Naive B cell (primary cell): Measurements from ENCODE around the gene PACS1. TPM values are rescaled to one million over a fixed set of nuclear protein-coding genes. Genes with fewer than 3 reads are reported as not detected.

Source experiments
- ATAC-seq, 2 donors: fragments of 150-1000 bp; cut with Tn5 transposase; 2 replicates each; pipeline ENCODE4 v1.10.0; 2021; ENCODE audit warnings: low read depth in 2 of 2, mild to moderate bottlenecking in 2 of 2, moderate library complexity in 2 of 2
- DNase-seq: peaks from one replicate; pipeline ENCODE4 v3.0.0; 2022
- H3K27ac Mint-ChIP-seq, 6 donors: one replicate each; pipeline ENCODE4 v1.8.0; 2020 to 2022; ENCODE audit warnings: mild to moderate bottlenecking in 6 of 6, mixed read lengths in 6 of 6, moderate library complexity in 5 of 6, inconsistent platforms in 2 of 6
- H3K27me3 Mint-ChIP-seq, 3 donors: one replicate each; pipeline ENCODE4 v1.8.0; 2021 to 2022; ENCODE audit warnings: mixed read lengths in 3 of 3, mild to moderate bottlenecking in 1 of 3
- H3K36me3 Mint-ChIP-seq, 2 donors: one replicate each; pipeline ENCODE4 v1.8.0; 2020 to 2022; ENCODE audit warnings: mixed read lengths in 2 of 2, inconsistent platforms in 1 of 2, mild to moderate bottlenecking in 1 of 2
- H3K4me1 Mint-ChIP-seq, 3 donors: one replicate each; pipeline ENCODE4 v1.8.0; 2020 to 2022; ENCODE audit warnings: mixed read lengths in 3 of 3, inconsistent platforms in 1 of 3, mild to moderate bottlenecking in 1 of 3, moderate library complexity in 1 of 3
- H3K4me3 Mint-ChIP-seq, 8 donors: one replicate each; pipeline ENCODE4 v1.8.0; 2020 to 2022; ENCODE audit warnings: mild to moderate bottlenecking in 8 of 8, mixed read lengths in 8 of 8, moderate library complexity in 8 of 8, inconsistent platforms in 2 of 8
- H3K9me3 Mint-ChIP-seq, 7 donors: one replicate each; pipeline ENCODE4 v1.8.0; 2020 to 2022; ENCODE audit warnings: mixed read lengths in 7 of 7, mild to moderate bottlenecking in 5 of 7, inconsistent platforms in 2 of 7, moderate library complexity in 1 of 7
- polyA plus RNA-seq, 6 donors: library from polyadenylated mRNA; unstranded; fragments of 300-500 nt; fragmentation: Illumina TruSeq; gene quantifications; one replicate each; pipeline ENCODE4 v1.2.3, GENCODE V29; 2021; ENCODE audit warnings: low read depth in 6 of 6

Gene PACS1
- polyA plus RNA-seq, 6 donors from 2014 or later = 44.3 to 133 (median 57.3) TPM

DNA sequence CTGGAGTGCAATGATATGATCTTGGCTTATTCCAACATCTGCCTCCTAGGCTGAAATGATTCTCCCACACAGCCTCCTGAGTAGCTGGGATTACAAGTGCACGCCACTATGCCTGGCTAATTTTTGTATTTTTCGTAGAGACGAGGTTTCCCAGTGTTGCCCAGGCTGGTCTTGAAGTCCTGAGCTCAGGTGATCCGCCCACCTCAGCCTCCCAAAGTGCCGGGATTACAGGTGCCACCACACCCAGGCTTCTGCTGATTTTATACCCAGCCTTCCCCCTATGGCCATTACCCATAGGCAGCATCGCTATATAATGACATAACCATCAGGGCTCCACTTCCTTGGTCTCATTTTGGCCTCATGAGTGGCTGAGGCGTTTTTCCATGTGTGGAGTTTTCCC, 137.7 kb downstream of the PACS1 start:
- no peak for ATAC-seq
- Mint-ChIP-seq H3K4me3 (no peak overlapping the region), H3K9me3 (peaks cover 0 to 12% (median 6%) of the 10 kb centered on the region in 7 donors), H3K27me3 (no peaks in the 10 kb centered on the region), H3K27ac (peak overlapping the region in 3 of 6 donors; percentile 41 to 84 (median 49)), H3K4me1 (peaks cover 0 to 10% (median 8%) of the 10 kb centered on the region in 3 donors), H3K36me3 (peaks cover 9 to 15% of the 10 kb centered on the region in 2 donors)
- no peak for DNase-seq

DNA sequence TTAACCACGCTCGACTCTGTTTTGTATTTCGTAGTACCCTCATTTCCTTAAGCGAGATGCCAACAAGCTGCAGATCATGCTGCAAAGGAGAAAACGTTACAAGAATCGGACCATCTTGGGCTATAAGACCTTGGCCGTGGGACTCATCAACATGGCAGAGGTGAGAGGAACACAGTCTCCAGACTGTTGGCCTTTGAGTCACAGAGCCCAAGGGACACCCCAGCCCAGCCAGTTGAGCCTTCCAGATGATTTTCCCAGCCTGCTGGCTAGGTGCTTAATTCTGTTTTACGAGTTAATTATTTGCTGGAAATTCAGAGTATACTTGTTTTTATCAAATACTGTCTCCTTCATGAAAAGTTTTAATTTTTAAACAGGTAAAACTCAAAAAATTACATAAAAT, 141.0 kb downstream of the PACS1 start:
- Mint-ChIP-seq H3K27me3 (no peaks in the 10 kb centered on the region), H3K36me3 (peaks cover 7 to 8% of the 10 kb centered on the region in 2 donors), H3K4me1 (peaks cover 0 to 10% (median 8%) of the 10 kb centered on the region in 3 donors), H3K9me3 (no peaks in the 10 kb centered on the region), H3K4me3 (no peak overlapping the region), H3K27ac (peak overlapping the region in 1 of 6 donors; percentile 75)
- ATAC-seq (no peak), DNase-seq (no peak)

DNA sequence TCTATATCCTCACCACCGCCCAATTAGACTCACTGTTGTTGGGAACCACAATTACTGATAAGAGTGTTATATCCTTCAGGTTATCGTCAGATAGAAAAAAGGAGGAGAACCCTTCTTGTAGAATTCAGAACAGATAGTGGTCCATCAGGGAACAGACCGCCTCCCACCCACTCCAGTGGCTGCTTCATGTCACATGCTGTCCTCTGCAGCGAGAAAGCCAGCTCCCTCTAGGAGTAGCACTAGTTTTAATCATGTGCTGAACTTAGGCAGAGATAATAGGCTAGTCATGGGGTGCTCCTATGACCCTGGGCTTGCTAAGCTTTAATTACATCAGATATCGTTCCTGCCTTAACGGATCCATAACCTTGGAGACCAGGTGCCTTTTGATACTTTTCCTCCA, 146.8 kb downstream of the PACS1 start:
- H3K27ac Mint-ChIP-seq = no peak overlapping the region
- peaks cover 18 to 22% of the 10 kb centered on the region in 2 donors for H3K36me3 Mint-ChIP-seq
- peaks cover 3 to 16% (median 8%) of the 10 kb centered on the region in 3 donors for H3K4me1 Mint-ChIP-seq
- ATAC-seq = no peak
- H3K9me3 Mint-ChIP-seq = no peaks in the 10 kb centered on the region
- no peak for DNase-seq
- no peaks in the 10 kb centered on the region for H3K27me3 Mint-ChIP-seq
- no peak overlapping the region for H3K4me3 Mint-ChIP-seq

DNA sequence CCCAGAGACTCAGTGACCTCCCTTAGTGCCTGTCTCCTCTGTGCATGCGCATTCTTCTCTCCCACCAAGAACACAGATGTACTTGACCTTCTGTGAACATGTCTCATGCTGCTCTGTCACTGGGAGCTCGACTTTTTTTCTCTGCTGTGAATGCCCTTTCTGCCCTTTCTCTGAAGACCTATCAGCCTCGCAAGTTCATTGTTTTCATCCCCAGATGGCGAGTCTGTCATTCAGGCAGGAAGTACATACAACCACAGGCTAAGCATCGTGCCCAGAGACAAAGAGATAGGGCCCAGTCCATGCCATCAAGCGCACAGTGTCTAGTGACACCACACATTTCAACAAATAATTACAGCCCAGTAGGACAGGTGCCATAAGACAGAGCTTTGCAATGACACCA, 148.0 kb downstream of the PACS1 start:
- peak overlapping the region in 3 of 6 donors; percentile 62 to 90 (median 89) for H3K27ac Mint-ChIP-seq
- peaks cover 12 to 25% (median 16%) of the 10 kb centered on the region in 3 donors for H3K4me1 Mint-ChIP-seq
- peaks cover 18 to 22% of the 10 kb centered on the region in 2 donors for H3K36me3 Mint-ChIP-seq
- no peaks in the 10 kb centered on the region for H3K27me3 Mint-ChIP-seq
- ATAC-seq = no peak
- H3K4me3 Mint-ChIP-seq = no peak overlapping the region
- DNase-seq = no peak
- no peaks in the 10 kb centered on the region for H3K9me3 Mint-ChIP-seq

DNA sequence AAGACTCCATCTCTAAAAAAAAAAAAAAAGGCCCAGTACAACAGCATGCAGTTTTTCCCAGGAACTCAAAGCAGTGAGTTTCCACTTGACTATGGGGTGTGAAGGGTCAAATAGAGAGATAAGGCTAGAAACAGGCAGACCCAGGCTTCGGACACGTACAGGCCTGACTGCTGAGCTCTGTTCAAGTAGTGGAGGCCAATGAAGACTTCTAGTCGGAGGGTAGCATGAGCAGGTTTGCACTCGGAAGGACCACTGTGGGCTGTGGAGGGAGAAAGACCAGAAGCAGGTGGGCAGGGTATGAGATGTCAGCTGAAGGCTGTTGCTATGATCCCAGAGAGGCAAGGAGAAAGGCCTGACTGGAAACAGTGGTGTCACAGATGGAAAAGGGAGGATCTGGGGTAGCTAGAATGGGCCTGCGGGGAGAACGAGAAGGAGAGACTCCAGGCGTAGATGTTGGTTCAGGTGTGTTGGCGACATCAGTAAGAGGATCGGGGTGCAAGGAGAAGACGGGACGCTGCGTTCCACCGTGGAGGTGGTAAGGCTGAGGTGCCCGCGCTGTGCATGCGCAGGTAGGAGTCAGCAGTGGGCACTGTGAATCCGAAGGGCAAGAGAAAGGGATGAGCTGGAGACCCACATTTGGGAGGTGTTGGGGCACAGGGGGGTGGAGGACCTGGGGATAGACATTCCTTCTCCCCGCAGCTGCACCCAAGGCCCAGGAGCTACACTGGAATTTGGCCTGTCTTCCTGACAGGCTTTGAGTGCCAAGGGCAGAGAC, 149.0 kb downstream of the PACS1 start:
- DNase-seq = no peak
- no peak overlapping the region for H3K4me3 Mint-ChIP-seq
- H3K27ac Mint-ChIP-seq = peak overlapping the region in 4 of 6 donors; percentile 4 to 94 (median 61)
- peaks cover 12 to 29% (median 16%) of the 10 kb centered on the region in 3 donors for H3K4me1 Mint-ChIP-seq
- no peak for ATAC-seq
- no peaks in the 10 kb centered on the region for H3K9me3 Mint-ChIP-seq
- H3K27me3 Mint-ChIP-seq = no peaks in the 10 kb centered on the region
- H3K36me3 Mint-ChIP-seq = peaks cover 18 to 22% of the 10 kb centered on the region in 2 donors

DNA sequence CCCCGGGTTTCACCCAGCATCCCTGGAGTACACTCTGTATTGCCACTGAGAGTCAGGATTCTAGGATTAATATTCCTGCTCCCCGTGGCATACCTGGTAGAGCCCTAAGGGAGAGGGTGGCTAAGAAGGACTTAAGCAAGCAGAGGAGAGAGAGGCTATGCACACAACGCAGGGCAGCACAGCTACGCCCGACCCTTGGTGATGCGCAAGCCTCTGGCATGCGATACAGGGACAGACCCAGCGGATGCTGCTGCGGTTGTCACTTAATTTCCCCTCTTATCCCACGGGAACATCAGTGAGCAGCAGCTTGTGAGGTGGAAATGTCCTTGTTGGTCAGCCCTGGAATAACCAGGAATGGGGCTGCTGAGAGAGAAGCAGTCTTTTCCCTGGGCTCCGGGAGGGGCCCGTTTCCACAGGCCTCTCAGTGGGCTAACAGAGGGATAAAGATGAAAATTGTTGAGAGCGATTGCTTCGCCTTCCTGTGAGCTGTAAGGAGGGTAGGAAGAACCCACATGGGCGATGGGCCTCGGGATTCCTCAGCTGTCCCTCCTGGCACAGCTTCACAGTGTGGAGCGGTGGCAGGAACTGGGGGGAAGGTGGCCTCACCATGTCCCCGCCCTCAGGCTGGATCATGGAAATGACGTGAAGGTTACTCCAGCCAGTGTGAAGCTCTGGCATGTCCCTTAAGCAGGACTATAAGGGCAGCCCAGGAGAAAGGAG, 149.9 kb downstream of the PACS1 start:
- H3K4me3 Mint-ChIP-seq = peak overlapping the region in 1 of 8 donors; percentile 19
- no peaks in the 10 kb centered on the region for H3K9me3 Mint-ChIP-seq
- ATAC-seq = no peak
- peak overlapping the region in 4 of 6 donors; percentile 28 to 98 (median 91) for H3K27ac Mint-ChIP-seq
- peaks cover 12 to 29% (median 16%) of the 10 kb centered on the region in 3 donors for H3K4me1 Mint-ChIP-seq
- H3K27me3 Mint-ChIP-seq = no peaks in the 10 kb centered on the region
- peaks cover 18 to 22% of the 10 kb centered on the region in 2 donors for H3K36me3 Mint-ChIP-seq
- DNase-seq = no peak

DNA sequence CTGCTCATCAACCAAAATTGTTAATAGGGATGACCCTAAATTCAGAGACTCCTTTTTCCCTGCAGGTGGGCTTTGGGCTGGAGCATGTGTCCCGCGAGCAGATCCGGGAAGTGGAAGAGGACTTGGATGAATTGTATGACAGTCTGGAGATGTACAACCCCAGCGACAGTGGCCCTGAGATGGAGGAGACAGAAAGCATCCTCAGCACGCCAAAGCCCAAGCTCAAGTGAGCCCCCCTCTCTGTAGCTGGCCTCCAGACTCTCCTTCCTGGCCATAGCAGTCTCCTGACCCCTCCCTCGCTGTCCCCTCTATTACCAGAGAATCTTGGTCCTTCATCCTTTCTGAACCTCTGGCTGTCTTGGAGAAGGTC, 150.5 kb downstream of the PACS1 start:
- Mint-ChIP-seq H3K4me3 (peak overlapping the region in 1 of 8 donors; percentile 19), H3K27ac (peak overlapping the region in 4 of 6 donors; percentile 85 to 99 (median 96)), H3K9me3 (no peaks in the 10 kb centered on the region), H3K27me3 (no peaks in the 10 kb centered on the region), H3K4me1 (peaks cover 12 to 29% (median 16%) of the 10 kb centered on the region in 3 donors), H3K36me3 (peaks cover 18 to 22% of the 10 kb centered on the region in 2 donors)
- ATAC-seq = no peak
- no peak for DNase-seq

DNA sequence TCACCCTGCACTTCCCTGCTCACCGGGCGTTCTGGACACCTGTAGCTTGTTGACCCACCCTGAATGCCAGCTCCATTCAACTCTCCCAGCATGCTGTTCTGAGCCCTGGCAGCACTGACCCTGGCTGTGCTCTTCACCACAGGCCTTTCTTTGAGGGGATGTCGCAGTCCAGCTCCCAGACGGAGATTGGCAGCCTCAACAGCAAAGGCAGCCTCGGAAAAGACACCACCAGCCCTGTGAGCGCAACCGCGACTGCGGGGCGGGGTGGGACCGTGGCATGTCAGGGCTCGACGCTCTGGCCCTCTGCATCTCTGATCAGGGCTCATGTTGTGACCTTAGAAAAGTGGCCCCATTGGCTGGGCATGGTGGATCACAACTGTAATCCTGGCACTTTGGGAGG, 150.9 kb downstream of the PACS1 start:
- H3K36me3 Mint-ChIP-seq = peaks cover 18 to 22% of the 10 kb centered on the region in 2 donors
- no peak for DNase-seq
- no peak for ATAC-seq
- H3K9me3 Mint-ChIP-seq = no peaks in the 10 kb centered on the region
- H3K4me3 Mint-ChIP-seq = no peak overlapping the region
- H3K27me3 Mint-ChIP-seq = no peaks in the 10 kb centered on the region
- peaks cover 12 to 29% (median 16%) of the 10 kb centered on the region in 3 donors for H3K4me1 Mint-ChIP-seq
- peak overlapping the region; percentile 89 to 99 (median 98) for H3K27ac Mint-ChIP-seq

DNA sequence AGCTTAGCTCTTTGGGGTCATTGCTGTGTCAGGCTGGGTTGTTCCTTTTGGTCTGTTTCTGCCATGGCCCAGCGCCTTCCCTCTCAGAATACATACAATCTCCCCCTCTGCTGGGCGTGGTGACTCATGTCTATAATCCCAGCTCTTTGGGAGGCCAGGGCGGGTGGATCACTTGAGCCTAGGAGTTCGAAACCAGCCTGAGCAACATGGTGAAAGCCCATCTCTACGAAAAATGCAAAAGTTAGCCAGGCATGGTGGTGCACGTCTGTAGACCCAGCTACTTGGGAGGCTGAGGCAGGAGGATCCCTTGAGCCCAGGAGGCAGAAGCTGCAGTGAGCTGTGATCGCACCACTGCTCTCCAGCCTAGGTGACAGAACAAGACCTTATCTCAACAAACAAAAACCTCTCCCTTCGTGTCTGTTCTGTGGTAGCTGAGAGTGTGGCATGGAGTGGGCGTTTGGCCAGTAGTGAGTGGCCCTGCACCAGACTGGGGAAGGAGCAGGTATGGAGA, 151.7 kb downstream of the PACS1 start:
- peaks cover 14 to 18% of the 10 kb centered on the region in 2 donors for H3K36me3 Mint-ChIP-seq
- no peak for DNase-seq
- no peaks in the 10 kb centered on the region for H3K9me3 Mint-ChIP-seq
- peaks cover 12 to 29% (median 16%) of the 10 kb centered on the region in 3 donors for H3K4me1 Mint-ChIP-seq
- H3K4me3 Mint-ChIP-seq = peak overlapping the region in 2 of 8 donors; percentile 2 to 74
- no peaks in the 10 kb centered on the region for H3K27me3 Mint-ChIP-seq
- ATAC-seq = no peak
- peak overlapping the region; percentile 98 to 99 (median 98) for H3K27ac Mint-ChIP-seq

DNA sequence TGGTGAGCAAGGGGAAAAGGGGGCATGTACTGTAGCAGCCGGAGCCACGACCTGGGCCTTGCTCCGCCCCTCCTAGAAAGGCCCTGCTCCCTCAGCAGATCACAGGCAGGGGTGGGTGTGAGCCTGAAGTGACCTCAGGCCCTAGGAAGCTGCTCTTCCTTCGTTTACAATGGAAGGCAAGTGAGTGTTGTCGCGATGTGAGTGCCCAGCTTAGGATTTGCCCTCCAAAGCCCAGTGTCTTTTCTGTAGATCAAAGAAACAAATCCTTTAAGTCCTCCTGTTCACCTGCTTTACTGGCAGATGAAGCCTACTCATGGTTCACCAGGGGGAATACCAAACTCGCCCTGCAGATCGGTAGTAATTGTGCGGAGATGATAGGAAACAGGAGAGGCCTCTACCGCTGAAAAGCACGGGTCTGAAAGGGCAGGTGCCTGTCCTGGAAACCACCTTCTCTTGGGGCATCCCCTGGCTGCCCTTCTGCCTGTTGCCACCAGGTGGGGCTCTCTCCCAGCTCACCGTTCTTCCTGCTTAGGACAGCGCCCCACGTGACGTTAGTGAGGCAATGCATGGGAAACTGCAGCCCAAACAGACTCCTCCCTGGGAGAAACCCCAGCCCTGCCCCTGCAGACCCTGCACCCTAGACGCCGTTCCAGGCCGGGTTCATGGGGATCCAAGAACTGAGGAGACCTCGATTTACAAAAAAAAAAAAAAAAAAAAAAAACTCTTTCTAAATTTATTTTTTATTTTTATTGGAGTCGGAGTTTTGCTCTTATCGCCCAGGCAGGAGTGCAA, 152.5 kb downstream of the PACS1 start:
- H3K4me1 Mint-ChIP-seq = peaks cover 12 to 29% (median 16%) of the 10 kb centered on the region in 3 donors
- H3K36me3 Mint-ChIP-seq = peaks cover 12 to 18% of the 10 kb centered on the region in 2 donors
- no peaks in the 10 kb centered on the region for H3K27me3 Mint-ChIP-seq
- H3K9me3 Mint-ChIP-seq = no peaks in the 10 kb centered on the region
- H3K4me3 Mint-ChIP-seq = peak overlapping the region in 4 of 8 donors; percentile 30 to 75 (median 74)
- DNase-seq (peak; percentile 94), ATAC-seq (peak; percentile 97 to 99)
- H3K27ac Mint-ChIP-seq = peak overlapping the region; percentile 98 to 99 (median 98)

DNA sequence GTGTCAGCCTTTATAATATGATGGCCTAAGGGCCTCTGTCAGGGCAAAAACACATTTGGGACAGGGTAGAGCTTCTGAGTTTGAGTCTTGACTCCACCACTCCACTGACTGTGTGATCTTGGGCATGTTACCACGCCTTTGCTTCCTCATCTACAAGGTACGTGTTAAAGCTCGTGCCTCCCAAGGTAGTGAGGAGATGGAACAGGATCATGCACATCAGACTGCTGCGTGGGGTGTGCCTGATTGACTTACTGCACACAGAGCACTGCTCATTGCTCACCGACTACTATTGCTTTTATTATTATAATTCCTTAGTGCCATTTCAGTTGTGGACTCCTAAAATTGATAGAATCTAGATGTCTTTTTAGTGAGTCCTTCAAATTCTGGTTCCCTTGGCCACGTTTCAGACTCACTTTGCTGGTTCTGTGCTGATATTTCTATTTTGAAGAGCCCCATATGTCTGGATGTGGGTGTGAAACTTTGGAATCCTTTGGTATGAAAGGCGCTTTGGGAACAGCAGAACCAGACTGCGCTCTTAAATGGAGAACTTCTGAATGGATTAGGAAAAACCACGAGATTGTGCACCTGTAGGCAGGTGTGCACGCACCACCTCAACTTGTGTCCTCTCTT, 154.3 kb downstream of the PACS1 start:
- no peak overlapping the region for H3K4me3 Mint-ChIP-seq
- no peak for DNase-seq

DNA sequence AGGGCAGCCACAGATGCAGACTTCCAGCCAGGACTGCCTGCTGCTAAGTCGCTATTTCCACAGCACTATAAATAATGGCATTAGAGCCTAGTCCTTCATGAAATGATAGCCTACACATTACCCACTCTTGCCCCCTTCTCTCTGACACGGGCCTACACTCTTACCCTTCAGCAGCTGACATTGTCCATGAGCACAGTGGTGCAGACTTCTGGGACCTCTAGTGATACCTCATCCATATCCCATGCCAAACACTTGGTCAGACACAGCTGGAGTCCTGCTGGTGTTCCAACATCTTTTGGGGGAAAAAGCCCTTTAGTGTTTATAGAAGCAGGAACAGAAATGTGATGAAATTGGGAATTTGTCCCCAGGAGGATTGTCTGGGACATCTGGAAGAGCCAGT, 155.0 kb downstream of the PACS1 start:
- Mint-ChIP-seq H3K4me1 (peaks cover 16 to 26% (median 22%) of the 10 kb centered on the region in 3 donors), H3K4me3 (peak overlapping the region in 1 of 8 donors; percentile 6), H3K9me3 (peaks cover 0 to 1% (median 0%) of the 10 kb centered on the region in 7 donors), H3K36me3 (peaks cover 4 to 15% of the 10 kb centered on the region in 2 donors), H3K27ac (peak overlapping the region in 3 of 6 donors; percentile 38 to 82 (median 70)), H3K27me3 (no peaks in the 10 kb centered on the region)
- DNase-seq (no peak), ATAC-seq (no peak)

More for the DNA sequence above, 154.3 kb downstream of the PACS1 start:
- H3K27ac Mint-ChIP-seq = peak overlapping the region in 2 of 6 donors; percentile 59
- no peaks in the 10 kb centered on the region for H3K27me3 Mint-ChIP-seq
- H3K9me3 Mint-ChIP-seq = peaks cover 0 to 1% (median 0%) of the 10 kb centered on the region in 7 donors
- peaks cover 4 to 12% of the 10 kb centered on the region in 2 donors for H3K36me3 Mint-ChIP-seq
- H3K4me1 Mint-ChIP-seq = peaks cover 16 to 26% (median 18%) of the 10 kb centered on the region in 3 donors
- ATAC-seq = no peak
